IPS-20b (cell line): ENCODE measurements around the gene TMEM271.

ENCODE experiments used
- H3K27ac ChIP-seq: one replicate; pipeline ENCODE4 v1.5.1; 2013; ENCODE audit warnings: low read length
- H3K27me3 ChIP-seq: 2 replicates; pipeline ENCODE4 v1.6.1; 2013; ENCODE audit warnings: mild to moderate bottlenecking, low read length, inconsistent platforms; ENCODE audit not compliant: insufficient read depth
- H3K36me3 ChIP-seq: 2 replicates; pipeline ENCODE4 v1.6.1; 2013; ENCODE audit warnings: low read depth, mild to moderate bottlenecking, inconsistent platforms, low read length, moderate library complexity; ENCODE audit not compliant: insufficient read depth
- H3K4me1 ChIP-seq: 2 replicates; pipeline ENCODE4 v1.6.1; 2013; ENCODE audit warnings: mild to moderate bottlenecking, control low read depth, inconsistent platforms, low read length, moderate library complexity; ENCODE audit not compliant: insufficient read depth
- H3K4me3 ChIP-seq: 2 replicates; pipeline ENCODE4 v1.5.1; 2013; ENCODE audit warnings: mild to moderate bottlenecking, low read length, inconsistent platforms
- H3K9ac ChIP-seq: 2 replicates; pipeline ENCODE4 v1.6.1; 2013; ENCODE audit warnings: low read depth, mild to moderate bottlenecking, inconsistent platforms, low read length, moderate library complexity
- H3K9me3 ChIP-seq: 2 replicates; pipeline ENCODE4 v1.6.1; 2013; ENCODE audit warnings: mild to moderate bottlenecking, low read depth, low read length, inconsistent platforms; ENCODE audit not compliant: insufficient read depth

Gene TMEM271

GRCh38 chr4:548976-549375 is 27.1 kb downstream of the TMEM271 start:
- Histone ChIP-seq H3K27me3 (0 out of 2 replicates have a peak, but pooled peaks cover 2% of the 10 kb centered on the region), H3K9ac (no peak overlapping the region), H3K4me1 (no peaks in the 10 kb centered on the region), H3K4me3 (no peak overlapping the region), H3K27ac (no peak overlapping the region), H3K9me3 (peaks cover 17% of the 10 kb centered on the region; the same call in 1 of the 2 replicates), H3K36me3 (no peaks in the 10 kb centered on the region)

- no peaks in the 10 kb centered on the region for H3K36me3 ChIP-seq
- H3K4me3 ChIP-seq, result no peak overlapping the region
- no peaks in the 10 kb centered on the region for H3K9me3 ChIP-seq
- H3K9ac ChIP-seq, result no peak overlapping the region
- H3K4me1 ChIP-seq, result no peaks in the 10 kb centered on the region
- H3K27me3 ChIP-seq, result peaks cover 15% of the 10 kb centered on the region; the same call in 1 of the 2 replicates
- no peak overlapping the region for H3K27ac ChIP-seq
Measured at GRCh38 chr4:545612-546011, 30.5 kb downstream of the TMEM271 start.

DNA sequence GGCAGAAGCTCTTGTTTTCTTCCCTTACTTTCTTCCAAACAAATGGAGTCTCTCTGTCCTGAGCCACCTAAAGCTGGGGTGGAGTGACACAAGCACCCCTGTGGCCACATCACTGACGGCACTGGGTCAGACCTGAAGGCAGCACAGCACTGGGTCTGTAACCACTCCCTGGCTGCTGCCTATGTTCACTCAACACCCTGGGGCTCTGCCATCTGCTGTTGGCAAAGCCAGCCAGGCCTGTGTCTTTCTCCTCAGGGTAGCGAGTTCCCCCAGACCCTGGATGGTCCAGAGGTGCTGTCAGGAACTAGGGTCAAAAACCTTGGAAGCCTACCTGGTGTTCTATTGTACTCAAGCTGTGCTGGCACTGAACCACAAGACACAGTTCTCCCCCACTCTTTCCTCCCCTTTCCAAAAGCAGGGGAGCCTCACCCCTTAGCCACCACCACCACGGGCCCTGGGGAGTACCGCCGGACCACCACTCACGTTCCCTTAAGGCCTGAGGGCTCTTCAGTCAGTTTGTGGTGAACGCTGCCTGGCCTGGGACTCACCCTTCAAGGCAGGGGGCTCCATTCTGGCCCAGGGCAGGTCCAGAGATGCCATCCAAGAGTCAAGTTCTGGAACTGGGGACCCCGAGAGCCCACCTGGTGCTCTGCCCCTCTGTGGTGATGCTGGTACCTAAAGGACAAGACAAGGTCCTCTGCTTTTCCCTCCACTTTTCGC is 31.5 kb downstream of the TMEM271 start:
- Histone ChIP-seq H3K36me3 (no peaks in the 10 kb centered on the region), H3K9ac (no peak overlapping the region), H3K27me3 (peaks cover 15% of the 10 kb centered on the region; the same call in 1 of the 2 replicates), H3K9me3 (no peaks in the 10 kb centered on the region), H3K27ac (no peak overlapping the region), H3K4me3 (no peak overlapping the region), H3K4me1 (no peaks in the 10 kb centered on the region)

GRCh38 chr4:541271-541670 is 34.8 kb downstream of the TMEM271 start:
- Histone ChIP-seq H3K4me3 (no peak overlapping the region), H3K9ac (no peak overlapping the region), H3K9me3 (no peaks in the 10 kb centered on the region), H3K36me3 (peaks cover 16% of the 10 kb centered on the region), H3K27me3 (peaks cover 15% of the 10 kb centered on the region; the same call in 1 of the 2 replicates), H3K4me1 (no peaks in the 10 kb centered on the region), H3K27ac (no peak overlapping the region)

- Histone ChIP-seq H3K4me3 (no peak overlapping the region), H3K36me3 (peaks cover 34% of the 10 kb centered on the region)
Measured at GRCh38 chr4:538542-539142, 37.5 kb downstream of the TMEM271 start.

DNA sequence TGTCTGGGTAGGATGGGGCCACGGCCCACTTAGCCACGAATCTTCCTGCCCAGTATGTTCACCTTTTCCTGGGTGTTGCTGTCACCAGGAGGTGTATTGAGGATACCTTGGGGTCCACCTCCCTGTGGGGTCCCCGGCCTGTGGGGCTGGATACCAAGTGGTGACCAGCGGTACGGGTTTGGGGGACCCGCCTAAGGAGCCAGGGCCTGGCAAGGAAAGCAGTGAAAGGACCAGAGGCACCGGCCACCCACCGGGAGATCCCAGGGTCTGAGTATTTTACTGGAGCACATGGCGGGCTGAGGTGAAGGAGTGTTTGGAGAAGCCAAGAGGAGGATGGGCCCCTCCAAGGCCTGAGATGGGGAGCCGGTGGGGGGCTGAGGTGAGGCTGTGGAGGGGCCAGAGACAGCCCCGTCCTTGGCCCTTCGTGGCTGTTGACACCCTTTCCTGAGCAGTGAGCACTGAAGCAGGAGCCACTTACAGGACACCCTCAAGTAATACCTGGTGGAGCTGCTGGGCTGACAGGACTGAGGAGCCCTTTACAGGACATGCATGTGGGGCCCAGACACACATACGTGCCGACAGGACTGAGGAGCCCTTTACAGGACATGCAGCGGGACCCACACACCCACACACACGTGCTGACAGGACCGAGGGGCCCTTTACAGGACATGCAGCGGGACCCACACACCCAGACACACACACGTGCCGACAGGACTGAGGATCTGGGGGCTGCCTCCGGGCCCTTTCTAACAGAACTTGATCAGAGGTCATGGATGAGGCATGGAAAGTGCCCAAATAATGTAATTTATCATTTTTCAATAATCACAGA is 38.4 kb downstream of the TMEM271 start:
- no peaks in the 10 kb centered on the region for H3K4me1 ChIP-seq
- no peaks in the 10 kb centered on the region for H3K9me3 ChIP-seq
- H3K36me3 ChIP-seq, result peaks cover 40% of the 10 kb centered on the region
- no peak overlapping the region for H3K27ac ChIP-seq
- no peak overlapping the region for H3K9ac ChIP-seq
- no peak overlapping the region for H3K4me3 ChIP-seq
- H3K27me3 ChIP-seq, result no peaks in the 10 kb centered on the region

More at GRCh38 chr4:538542-539142, 37.5 kb downstream of the TMEM271 start:
- Histone ChIP-seq H3K27ac (no peak overlapping the region), H3K9ac (no peak overlapping the region), H3K27me3 (peaks cover 10% of the 10 kb centered on the region; the same call in 1 of the 2 replicates), H3K9me3 (no peaks in the 10 kb centered on the region), H3K4me1 (no peaks in the 10 kb centered on the region)

GRCh38 chr4:536351-536972 is 39.6 kb downstream of the TMEM271 start:
- H3K36me3 ChIP-seq, result peaks cover 51% of the 10 kb centered on the region
- no peak overlapping the region for H3K27ac ChIP-seq
- H3K9me3 ChIP-seq, result no peaks in the 10 kb centered on the region
- no peaks in the 10 kb centered on the region for H3K27me3 ChIP-seq
- no peak overlapping the region for H3K4me3 ChIP-seq
- H3K9ac ChIP-seq, result no peak overlapping the region
- no peaks in the 10 kb centered on the region for H3K4me1 ChIP-seq

GRCh38 chr4:535924-536281 is 40.2 kb downstream of the TMEM271 start:
- H3K9ac ChIP-seq, result no peak overlapping the region
- H3K9me3 ChIP-seq, result no peaks in the 10 kb centered on the region
- no peaks in the 10 kb centered on the region for H3K4me1 ChIP-seq
- no peaks in the 10 kb centered on the region for H3K27me3 ChIP-seq
- H3K36me3 ChIP-seq, result peaks cover 57% of the 10 kb centered on the region
- H3K27ac ChIP-seq, result no peak overlapping the region
- H3K4me3 ChIP-seq, result no peak overlapping the region

DNA sequence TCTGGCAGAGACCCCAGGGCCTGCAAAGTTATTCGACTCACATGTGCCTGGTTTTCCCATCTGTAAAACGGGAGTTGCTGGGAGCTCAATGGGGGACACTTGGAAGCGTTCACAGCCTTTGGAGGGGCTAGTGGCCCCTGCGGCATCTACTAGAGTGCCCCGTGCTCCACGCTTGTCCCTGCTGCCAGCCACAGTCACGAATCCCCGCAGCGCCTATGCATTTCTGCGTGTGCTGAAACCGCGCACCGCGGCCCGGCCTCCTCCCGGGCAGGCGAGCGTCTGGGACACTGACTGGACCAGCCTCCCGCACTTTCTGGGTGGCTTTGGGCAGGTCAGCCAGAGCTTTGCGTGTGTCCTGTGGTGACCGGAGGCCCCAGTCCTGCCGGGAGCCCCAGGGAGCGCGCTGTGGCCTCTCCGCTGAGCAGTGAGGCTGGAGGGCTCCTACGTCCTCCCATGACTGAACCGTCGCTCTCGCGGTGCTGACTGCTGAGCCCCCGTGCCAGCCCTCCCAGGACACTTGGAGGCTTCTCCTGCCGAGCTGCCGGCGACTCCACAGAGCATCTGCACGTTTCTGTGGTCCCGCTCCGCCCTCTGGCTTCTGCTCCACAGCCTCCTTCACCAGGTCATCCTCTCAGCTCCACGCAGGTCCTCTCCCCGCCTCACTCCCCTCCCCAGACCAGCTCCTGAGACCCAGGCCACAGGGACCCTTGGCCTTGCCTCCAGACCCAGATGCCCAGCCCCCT is 40.7 kb downstream of the TMEM271 start:
- H3K36me3 ChIP-seq, result peaks cover 62% of the 10 kb centered on the region
- H3K9ac ChIP-seq, result no peak overlapping the region

DNA sequence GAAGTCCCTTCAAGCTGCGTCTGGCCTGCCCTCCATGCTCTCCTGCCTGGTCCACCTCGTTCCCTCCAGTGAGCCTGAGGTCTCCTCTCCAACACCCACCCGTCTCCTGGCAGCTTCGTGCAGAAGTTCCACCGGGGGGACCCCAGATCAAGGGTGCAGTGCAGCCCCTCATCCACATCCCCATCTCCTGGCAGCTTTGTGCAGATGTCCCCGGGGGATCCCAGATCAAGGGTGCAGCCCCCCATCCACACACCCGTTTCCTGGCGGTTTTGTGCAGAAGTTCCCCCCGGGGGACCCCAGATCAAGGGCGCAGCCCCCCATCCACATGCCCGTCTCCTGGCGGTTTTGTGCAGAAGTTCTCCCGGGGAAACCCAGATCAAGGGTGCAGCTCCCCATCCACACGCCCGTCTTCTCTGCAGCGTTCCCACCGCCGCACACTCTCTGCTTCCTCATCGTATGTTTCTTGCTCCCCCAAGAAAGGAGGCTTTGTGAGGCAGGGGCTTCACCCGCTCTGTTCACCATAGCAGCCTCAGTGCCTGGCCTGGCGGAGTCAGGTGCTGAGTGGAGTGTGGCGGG is 41.4 kb downstream of the TMEM271 start:
- H3K4me1 ChIP-seq, result no peaks in the 10 kb centered on the region
- H3K36me3 ChIP-seq, result peaks cover 69% of the 10 kb centered on the region
- H3K9me3 ChIP-seq, result no peaks in the 10 kb centered on the region
- no peaks in the 10 kb centered on the region for H3K27me3 ChIP-seq
- H3K9ac ChIP-seq, result no peak overlapping the region
- no peak overlapping the region for H3K4me3 ChIP-seq
- H3K27ac ChIP-seq, result no peak overlapping the region

More for the DNA sequence above, 40.7 kb downstream of the TMEM271 start:
- H3K27me3 ChIP-seq, result no peaks in the 10 kb centered on the region
- H3K4me3 ChIP-seq, result no peak overlapping the region
- H3K9me3 ChIP-seq, result no peaks in the 10 kb centered on the region
- H3K27ac ChIP-seq, result no peak overlapping the region
- H3K4me1 ChIP-seq, result no peaks in the 10 kb centered on the region
